Chondrocyte (in vitro differentiated cells): ENCODE results near the gene BTBD19. TPM values are rescaled to one million over a fixed set of nuclear protein-coding genes. Genes with fewer than 3 reads are reported as not detected.

Experiments used
- DNase-seq: peaks from one replicate; pipeline ENCODE4 v3.0.0; 2021; ENCODE audit warnings: mixed read lengths, low spot score
- H3K27ac Mint-ChIP-seq: one replicate; pipeline ENCODE4 v1.8.0; 2021; ENCODE audit warnings: mild to moderate bottlenecking, moderate library complexity, mixed read lengths; ENCODE audit not compliant: unreplicated experiment
- H3K27me3 Mint-ChIP-seq: 2 replicates; pipeline ENCODE4 v1.8.0; 2021; ENCODE audit warnings: low read depth, mixed read lengths
- H3K36me3 Mint-ChIP-seq: 2 replicates; pipeline ENCODE4 v1.8.0; 2021; ENCODE audit warnings: low read depth, mixed read lengths
- H3K4me1 Mint-ChIP-seq: 2 replicates; pipeline ENCODE4 v1.8.0; 2021; ENCODE audit warnings: low read depth, mild to moderate bottlenecking, mixed read lengths
- H3K4me3 Mint-ChIP-seq: one replicate; pipeline ENCODE4 v1.8.0; 2021; ENCODE audit warnings: mild to moderate bottlenecking, moderate library complexity, mixed read lengths; ENCODE audit not compliant: unreplicated experiment
- H3K9me3 Mint-ChIP-seq: 2 replicates; pipeline ENCODE4 v1.8.0; 2021; ENCODE audit warnings: low read depth, mixed read lengths
- CTCF ChIP-seq: fragments of 200-600 bp; sonication (generic); IDR thresholded peaks from 2 replicates; pipeline ENCODE4 v1.5.0; 2021; ENCODE audit warnings: antibody characterized with exemption, mild to moderate bottlenecking, moderate library complexity
- total RNA-seq: library from RNA; stranded (reverse); gene quantifications from 3 replicates; pipeline ENCODE4 v1.2.1, GENCODE V29; 2021

BTBD19 gene
- total RNA-seq, 1 donor from 2014 or later, result 44.1 TPM

GRCh38 chr1:44802306-44803061 is 5.8 kb upstream of the BTBD19 start:
- H3K27me3 Mint-ChIP-seq, result no peaks in the 10 kb centered on the region
- peaks cover 23% of the 10 kb centered on the region for H3K36me3 Mint-ChIP-seq
- TF ChIP-seq CTCF, result no peak
- H3K27ac Mint-ChIP-seq, result peak overlapping the region; percentile 88
- peak; percentile 83 for DNase-seq
- H3K4me1 Mint-ChIP-seq, result peaks cover 50% of the 10 kb centered on the region
- peak overlapping the region; percentile 95 for H3K4me3 Mint-ChIP-seq
- H3K9me3 Mint-ChIP-seq, result no peaks in the 10 kb centered on the region

- Mint-ChIP-seq H3K9me3 (no peaks in the 10 kb centered on the region), H3K36me3 (peaks cover 23% of the 10 kb centered on the region), H3K27me3 (no peaks in the 10 kb centered on the region), H3K27ac (peak overlapping the region; percentile 88), H3K4me1 (peaks cover 55% of the 10 kb centered on the region), H3K4me3 (peak overlapping the region; percentile 6)
- no peak for TF ChIP-seq CTCF
- no peak for DNase-seq
These were observed 5.3 kb upstream of the BTBD19 start for GRCh38 chr1:44803062-44803311.

GRCh38 chr1:44803312-44804095 is 4.8 kb upstream of the BTBD19 start:
- Mint-ChIP-seq H3K36me3 (peaks cover 23% of the 10 kb centered on the region), H3K9me3 (no peaks in the 10 kb centered on the region), H3K4me1 (peaks cover 61% of the 10 kb centered on the region), H3K27me3 (no peaks in the 10 kb centered on the region), H3K27ac (peak overlapping the region; percentile 88), H3K4me3 (peak overlapping the region; percentile 6)
- TF ChIP-seq CTCF, result no peak
- peak; percentile 79 for DNase-seq

GRCh38 chr1:44805311-44806024 is 2.9 kb upstream of the BTBD19 start:
- H3K4me1 Mint-ChIP-seq, result peaks cover 72% of the 10 kb centered on the region
- DNase-seq, result peak; percentile 81
- H3K27me3 Mint-ChIP-seq, result no peaks in the 10 kb centered on the region
- H3K4me3 Mint-ChIP-seq, result no peak overlapping the region
- H3K9me3 Mint-ChIP-seq, result no peaks in the 10 kb centered on the region
- peak; percentile 29 for TF ChIP-seq CTCF
- H3K36me3 Mint-ChIP-seq, result peaks cover 23% of the 10 kb centered on the region
- peak overlapping the region; percentile 80 for H3K27ac Mint-ChIP-seq

- no peak overlapping the region for H3K4me3 Mint-ChIP-seq
- TF ChIP-seq CTCF, result no peak
- no peaks in the 10 kb centered on the region for H3K9me3 Mint-ChIP-seq
- peak; percentile 93 for DNase-seq
- H3K36me3 Mint-ChIP-seq, result peaks cover 21% of the 10 kb centered on the region
- no peaks in the 10 kb centered on the region for H3K27me3 Mint-ChIP-seq
- H3K4me1 Mint-ChIP-seq, result peaks cover 77% of the 10 kb centered on the region
- H3K27ac Mint-ChIP-seq, result peak overlapping the region; percentile 100
These were observed 2.2 kb upstream of the BTBD19 start for GRCh38 chr1:44806025-44806703.
